CD4-positive, alpha-beta T cell treated with Interleukin-4 for 1 hour (primary cell): ENCODE measurements around the gene TAF12.
"Not testable (repeated sequence)": the region's sequence is repeated elsewhere in the genome, so short reads cannot be mapped to it uniquely, and the experiment has no call there.

Experiments
- DNase-seq, 2 donors: peaks; one replicate each; pipeline ENCODE4 v3.0.0-alpha.2; 2020 to 2022

Gene TAF12

GRCh38 chr1:28644494-28644893, 1.6 kb upstream of the TAF12 start:
- DNase-seq, result no peak

GRCh38 chr1:28642056-28642846, 616 bp downstream of the TAF12 start:
- no peak for DNase-seq

- peak; percentile 49 to 63 for DNase-seq
These were observed 2.1 kb downstream of the TAF12 start for GRCh38 chr1:28640766-28641165.

GRCh38 chr1:28632560-28632959, 10.3 kb downstream of the TAF12 start:
- DNase-seq, result no peak

GRCh38 chr1:28631713-28632112, 11.2 kb downstream of the TAF12 start:
- no peak for DNase-seq

- DNase-seq, result no peak
These were observed 29.7 kb downstream of the TAF12 start for GRCh38 chr1:28613175-28613574.

GRCh38 chr1:28606771-28607170, 36.1 kb downstream of the TAF12 start:
- DNase-seq, result no peak

GRCh38 chr1:28604962-28605361, 37.9 kb downstream of the TAF12 start:
- DNase-seq, result no peak

- DNase-seq, result no peak
These were observed 38.5 kb downstream of the TAF12 start for GRCh38 chr1:28604411-28604810.

- DNase-seq, result peak in 1 of 2 donors; percentile 47
These were observed 40.1 kb downstream of the TAF12 start for GRCh38 chr1:28602536-28603439.

GRCh38 chr1:28601696-28602095, 41.2 kb downstream of the TAF12 start:
- no peak for DNase-seq

GRCh38 chr1:28596276-28596675, 46.6 kb downstream of the TAF12 start:
- DNase-seq, result not testable (repeated sequence)

GRCh38 chr1:28595412-28596191, 47.3 kb downstream of the TAF12 start:
- DNase-seq, result no peak

GRCh38 chr1:28594686-28595411, 48.0 kb downstream of the TAF12 start:
- DNase-seq, result not testable (repeated sequence)

GRCh38 chr1:28593988-28594356, 48.9 kb downstream of the TAF12 start:
- DNase-seq, result not testable (repeated sequence)

GRCh38 chr1:28592321-28593071, 50.4 kb downstream of the TAF12 start:
- DNase-seq, result no peak

- peak in 1 of 2 donors; percentile 19 for DNase-seq
These were observed 51.1 kb downstream of the TAF12 start, which contains the start of gene RAB42 for GRCh38 chr1:28591708-28592320. RAB42 (plus strand) TSS chr1:28592265; CDS start chr1:28592512, 247 bp downstream.

GRCh38 chr1:28586585-28587391, 56.1 kb downstream of the TAF12 start:
- not testable (repeated sequence) for DNase-seq

GRCh38 chr1:28582248-28582615, 60.6 kb downstream of the TAF12 start:
- DNase-seq, result no peak
